ENCODE results near the gene RESP18. TPM values are rescaled to one million over a fixed set of nuclear protein-coding genes. Genes with fewer than 3 reads are reported as not detected.

RESP18 gene
- polyA plus RNA-seq, 2 of the 4 experiments (the other 2 are of a cell fraction): not detected

DNA sequence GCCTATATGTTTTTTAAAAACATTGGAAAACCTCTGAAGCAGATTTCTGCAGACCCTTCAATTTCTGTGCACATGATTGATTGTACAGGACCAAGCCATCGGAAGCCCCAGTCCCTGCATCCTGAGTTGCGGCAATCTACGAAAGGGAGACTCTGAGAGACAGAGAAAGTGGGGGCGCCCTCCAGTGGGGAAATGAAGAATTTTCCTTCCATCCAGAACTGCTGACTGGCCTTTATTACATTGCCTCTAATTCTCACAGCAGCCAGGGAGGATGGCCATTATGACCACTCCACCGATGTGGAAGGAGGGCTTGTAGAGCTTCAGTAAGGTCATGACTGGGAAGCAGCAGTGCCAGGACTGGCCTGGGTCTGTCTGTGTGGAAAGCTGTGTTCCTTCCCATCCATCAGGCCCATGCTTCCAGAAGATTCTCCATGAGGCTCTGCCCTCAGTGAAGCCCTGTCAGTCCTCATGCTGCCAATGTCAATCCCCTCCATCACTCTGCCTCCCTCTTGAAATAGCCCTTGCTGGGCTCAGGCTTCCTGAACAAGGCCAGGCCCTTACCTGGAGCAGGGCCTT lies 20.0 kb upstream of the RESP18 start (continued):
- TF ChIP-seq, protein P1, sequence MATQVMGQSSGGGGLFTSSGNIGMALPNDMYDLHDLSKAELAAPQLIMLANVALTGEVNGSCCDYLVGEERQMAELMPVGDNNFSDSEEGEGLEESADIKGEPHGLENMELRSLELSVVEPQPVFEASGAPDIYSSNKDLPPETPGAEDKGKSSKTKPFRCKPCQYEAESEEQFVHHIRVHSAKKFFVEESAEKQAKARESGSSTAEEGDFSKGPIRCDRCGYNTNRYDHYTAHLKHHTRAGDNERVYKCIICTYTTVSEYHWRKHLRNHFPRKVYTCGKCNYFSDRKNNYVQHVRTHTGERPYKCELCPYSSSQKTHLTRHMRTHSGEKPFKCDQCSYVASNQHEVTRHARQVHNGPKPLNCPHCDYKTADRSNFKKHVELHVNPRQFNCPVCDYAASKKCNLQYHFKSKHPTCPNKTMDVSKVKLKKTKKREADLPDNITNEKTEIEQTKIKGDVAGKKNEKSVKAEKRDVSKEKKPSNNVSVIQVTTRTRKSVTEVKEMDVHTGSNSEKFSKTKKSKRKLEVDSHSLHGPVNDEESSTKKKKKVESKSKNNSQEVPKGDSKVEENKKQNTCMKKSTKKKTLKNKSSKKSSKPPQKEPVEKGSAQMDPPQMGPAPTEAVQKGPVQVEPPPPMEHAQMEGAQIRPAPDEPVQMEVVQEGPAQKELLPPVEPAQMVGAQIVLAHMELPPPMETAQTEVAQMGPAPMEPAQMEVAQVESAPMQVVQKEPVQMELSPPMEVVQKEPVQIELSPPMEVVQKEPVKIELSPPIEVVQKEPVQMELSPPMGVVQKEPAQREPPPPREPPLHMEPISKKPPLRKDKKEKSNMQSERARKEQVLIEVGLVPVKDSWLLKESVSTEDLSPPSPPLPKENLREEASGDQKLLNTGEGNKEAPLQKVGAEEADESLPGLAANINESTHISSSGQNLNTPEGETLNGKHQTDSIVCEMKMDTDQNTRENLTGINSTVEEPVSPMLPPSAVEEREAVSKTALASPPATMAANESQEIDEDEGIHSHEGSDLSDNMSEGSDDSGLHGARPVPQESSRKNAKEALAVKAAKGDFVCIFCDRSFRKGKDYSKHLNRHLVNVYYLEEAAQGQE (IDR thresholded peaks at IDR 0.05): no peak
- TF ChIP-seq CBX2 (IDR thresholded peaks at IDR 0.05; ENCODE audit: borderline replicate concordance, low read depth) (no peak), KDM1A (IDR thresholded peaks at IDR 0.05; ENCODE audit: low read depth) (no peak), CHD2 (IDR thresholded peaks at IDR 0.05; ENCODE audit: low read length, partially characterized antibody) (no peak), FOSB (CRISPR knock-in tag; IDR thresholded peaks at IDR 0.05) (no peak), RAD21 (conservative IDR thresholded peaks at IDR 0.05 in 1 of 2, IDR thresholded peaks at IDR 0.05 in 1 of 2) (peak; percentile 58 to 61), HOXB13 (CRISPR knock-in tag; IDR thresholded peaks at IDR 0.05; ENCODE audit: low read depth) (no peak), RNF2 (IDR thresholded peaks at IDR 0.05; ENCODE audit: borderline replicate concordance, low read depth) (no peak), EP300 (IDR thresholded peaks at IDR 0.05) (no peak), ZC3H11A (IDR thresholded peaks at IDR 0.05) (no peak)

DNA sequence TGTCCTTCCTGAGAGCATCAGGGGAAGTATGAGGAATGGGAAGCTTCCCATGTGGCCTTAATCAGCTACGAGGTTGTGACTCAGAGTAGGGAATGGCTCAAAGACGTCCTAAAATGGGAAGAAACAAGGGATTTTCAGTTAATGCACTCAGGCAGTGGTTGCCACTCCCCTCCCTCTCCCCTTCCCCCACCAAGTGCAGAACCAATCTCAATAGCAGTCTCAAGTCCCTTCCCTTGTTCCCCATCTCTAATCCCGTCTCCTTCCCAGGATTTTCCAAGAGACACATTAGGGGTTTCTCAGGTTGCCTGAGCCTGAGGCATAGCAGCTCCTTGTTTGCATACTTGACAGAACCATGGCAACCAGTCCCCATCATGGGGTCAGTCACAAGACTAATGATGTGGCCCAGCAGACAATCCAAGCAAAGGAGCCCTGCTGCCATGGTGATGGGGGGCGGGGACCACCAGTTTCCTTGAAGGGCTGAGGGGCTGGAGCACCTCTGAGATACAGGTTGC lies 18.2 kb upstream of the RESP18 start:
- no peaks in the 10 kb centered on the region for H3K4me1 ChIP-seq
- H3K4me3 ChIP-seq: no peak overlapping the region
- H3K9me3 ChIP-seq: no peaks in the 10 kb centered on the region
- ChIA-PET POLR2A (no interaction called here), CTCF (interaction anchor here (0.9 to 4.2 kb wide), 7 partner anchors 9 to 321 kb away, joined by 3 to 24 read pairs (median 9); no protein-coding TSS in a partner anchor)
- DNase-seq (ENCODE audit: low read depth in 1 of 2, low spot score in 1 of 2): no peak
- no peak for FAIRE-seq
- TF ChIP-seq KDM1A (IDR thresholded peaks at IDR 0.05; ENCODE audit: low read depth) (no peak), ESRRA (IDR thresholded peaks at IDR 0.05; ENCODE audit: borderline replicate concordance, low read length) (no peak), RFX5 (IDR thresholded peaks at IDR 0.05) (no peak), NPAS2 (CRISPR knock-in tag; IDR thresholded peaks at IDR 0.05; ENCODE audit: borderline replicate concordance) (no peak), RCOR1 (IDR thresholded peaks at IDR 0.05; ENCODE audit: low read depth, low read length) (no peak), NFE2L2 (conservative IDR thresholded peaks at IDR 0.05; ENCODE audit: low read length) (no peak)
- TF ChIP-seq, protein P2, sequence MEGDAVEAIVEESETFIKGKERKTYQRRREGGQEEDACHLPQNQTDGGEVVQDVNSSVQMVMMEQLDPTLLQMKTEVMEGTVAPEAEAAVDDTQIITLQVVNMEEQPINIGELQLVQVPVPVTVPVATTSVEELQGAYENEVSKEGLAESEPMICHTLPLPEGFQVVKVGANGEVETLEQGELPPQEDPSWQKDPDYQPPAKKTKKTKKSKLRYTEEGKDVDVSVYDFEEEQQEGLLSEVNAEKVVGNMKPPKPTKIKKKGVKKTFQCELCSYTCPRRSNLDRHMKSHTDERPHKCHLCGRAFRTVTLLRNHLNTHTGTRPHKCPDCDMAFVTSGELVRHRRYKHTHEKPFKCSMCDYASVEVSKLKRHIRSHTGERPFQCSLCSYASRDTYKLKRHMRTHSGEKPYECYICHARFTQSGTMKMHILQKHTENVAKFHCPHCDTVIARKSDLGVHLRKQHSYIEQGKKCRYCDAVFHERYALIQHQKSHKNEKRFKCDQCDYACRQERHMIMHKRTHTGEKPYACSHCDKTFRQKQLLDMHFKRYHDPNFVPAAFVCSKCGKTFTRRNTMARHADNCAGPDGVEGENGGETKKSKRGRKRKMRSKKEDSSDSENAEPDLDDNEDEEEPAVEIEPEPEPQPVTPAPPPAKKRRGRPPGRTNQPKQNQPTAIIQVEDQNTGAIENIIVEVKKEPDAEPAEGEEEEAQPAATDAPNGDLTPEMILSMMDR (IDR thresholded peaks at IDR 0.05): no peak
- 36% methylated on average over 4 of the region's 4 CpGs for WGBS (ENCODE audit: missing lambda C conversion rate)
- H3K27ac ChIP-seq: no peak overlapping the region
- no peak overlapping the region for H3K4me2 ChIP-seq
- ATAC-seq: no peak; a peak in 1 of 6 replicates

DNA sequence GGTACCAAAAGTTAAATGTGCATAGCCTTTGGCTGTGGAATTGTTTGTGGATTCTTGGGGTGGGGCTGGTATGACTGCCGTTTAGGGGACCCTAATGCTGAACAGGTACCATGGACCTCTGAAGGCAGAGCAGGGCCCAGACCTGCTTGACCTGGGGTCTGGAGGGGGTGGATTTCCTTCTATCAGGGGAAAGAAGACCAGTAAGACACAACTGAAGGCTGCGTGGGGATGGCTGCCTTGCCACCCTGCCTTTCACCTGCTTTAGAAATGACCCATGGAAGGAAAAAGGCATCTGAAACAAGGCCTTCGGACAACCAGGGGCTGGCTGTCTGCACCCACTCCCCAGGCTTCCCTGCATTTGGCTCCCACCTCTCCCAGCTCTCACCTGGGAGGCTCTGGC lies 17.7 kb upstream of the RESP18 start:
- WGBS (ENCODE audit: missing lambda C conversion rate): 5% methylated on average over 3 of the region's 3 CpGs
- FAIRE-seq (no peak), ATAC-seq (no peak), DNase-seq (ENCODE audit: low read depth in 1 of 2, low spot score in 1 of 2) (no peak)
- no peak overlapping the region for H3K27ac ChIP-seq
- POLR2A ChIA-PET: no interaction called here
- H3K4me3 ChIP-seq: no peak overlapping the region
- H3K9me3 ChIP-seq: no peaks in the 10 kb centered on the region
- CTCF ChIA-PET: interaction anchor here (1.1 to 4.2 kb wide), 3 partner anchors 55 to 320 kb away, joined by 4 to 18 read pairs (median 5); partner anchors contain the start of gene DNAJB2
- no peaks in the 10 kb centered on the region for H3K4me1 ChIP-seq
- TF ChIP-seq CEBPB (IDR thresholded peaks at IDR 0.05) (no peak), EHF (CRISPR knock-in tag; IDR thresholded peaks at IDR 0.05) (no peak), RFX5 (IDR thresholded peaks at IDR 0.05) (no peak), EP300 (IDR thresholded peaks at IDR 0.05) (no peak), MAFK (IDR thresholded peaks at IDR 0.05; ENCODE audit: partially characterized antibody) (no peak), NPAS2 (CRISPR knock-in tag; IDR thresholded peaks at IDR 0.05; ENCODE audit: borderline replicate concordance) (no peak), SMC3 (IDR thresholded peaks at IDR 0.05) (no peak), KDM5A (IDR thresholded peaks at IDR 0.05) (no peak), RAD21 (conservative IDR thresholded peaks at IDR 0.05 in 1 of 2, IDR thresholded peaks at IDR 0.05 in 1 of 2) (no peak), ZNF302 (CRISPR knock-in tag; IDR thresholded peaks at IDR 0.05) (no peak), PHF8 (IDR thresholded peaks at IDR 0.05; ENCODE audit: borderline replicate concordance, low read depth) (no peak)
- TF ChIP-seq, protein P3, sequence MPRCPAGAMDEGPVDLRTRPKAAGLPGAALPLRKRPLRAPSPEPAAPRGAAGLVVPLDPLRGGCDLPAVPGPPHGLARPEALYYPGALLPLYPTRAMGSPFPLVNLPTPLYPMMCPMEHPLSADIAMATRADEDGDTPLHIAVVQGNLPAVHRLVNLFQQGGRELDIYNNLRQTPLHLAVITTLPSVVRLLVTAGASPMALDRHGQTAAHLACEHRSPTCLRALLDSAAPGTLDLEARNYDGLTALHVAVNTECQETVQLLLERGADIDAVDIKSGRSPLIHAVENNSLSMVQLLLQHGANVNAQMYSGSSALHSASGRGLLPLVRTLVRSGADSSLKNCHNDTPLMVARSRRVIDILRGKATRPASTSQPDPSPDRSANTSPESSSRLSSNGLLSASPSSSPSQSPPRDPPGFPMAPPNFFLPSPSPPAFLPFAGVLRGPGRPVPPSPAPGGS (IDR thresholded peaks at IDR 0.05): no peak
- TF ChIP-seq, protein P4, sequence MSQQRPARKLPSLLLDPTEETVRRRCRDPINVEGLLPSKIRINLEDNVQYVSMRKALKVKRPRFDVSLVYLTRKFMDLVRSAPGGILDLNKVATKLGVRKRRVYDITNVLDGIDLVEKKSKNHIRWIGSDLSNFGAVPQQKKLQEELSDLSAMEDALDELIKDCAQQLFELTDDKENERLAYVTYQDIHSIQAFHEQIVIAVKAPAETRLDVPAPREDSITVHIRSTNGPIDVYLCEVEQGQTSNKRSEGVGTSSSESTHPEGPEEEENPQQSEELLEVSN (IDR thresholded peaks at IDR 0.05; ENCODE audit: borderline replicate concordance, low read depth): no peak
- TF ChIP-seq, protein P5, sequence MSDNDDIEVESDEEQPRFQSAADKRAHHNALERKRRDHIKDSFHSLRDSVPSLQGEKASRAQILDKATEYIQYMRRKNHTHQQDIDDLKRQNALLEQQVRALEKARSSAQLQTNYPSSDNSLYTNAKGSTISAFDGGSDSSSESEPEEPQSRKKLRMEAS (IDR thresholded peaks at IDR 0.05): no peak
- H3K4me2 ChIP-seq: no peak overlapping the region

Data from A549 (cell line).